Endodermal cell (in vitro differentiated cells): ENCODE measurements around the gene ZNF580. TPM values are rescaled to one million over a fixed set of nuclear protein-coding genes. Genes with fewer than 3 reads are reported as not detected.

Experiments used
- DNase-seq: peaks from one replicate; pipeline ENCODE4 v3.0.0-alpha.2; 2017
- H3K27ac ChIP-seq: 2 replicates; pipeline ENCODE4 v1.5.1; 2013; ENCODE audit warnings: mild to moderate bottlenecking, low read depth, low read length, moderate library complexity
- H3K27me3 ChIP-seq: 2 replicates; pipeline ENCODE4 v1.6.1; 2013; ENCODE audit warnings: mild to moderate bottlenecking, low read length, moderate library complexity; ENCODE audit not compliant: insufficient read depth, control insufficient read depth, poor library complexity, severe bottlenecking
- H3K36me3 ChIP-seq: 2 replicates; pipeline ENCODE4 v1.7.0; 2013; ENCODE audit warnings: mild to moderate bottlenecking, low read length, moderate library complexity; ENCODE audit not compliant: control insufficient read depth, insufficient read depth
- H3K4me1 ChIP-seq: one replicate; pipeline ENCODE4 v1.7.0; 2013; ENCODE audit warnings: low read length; ENCODE audit not compliant: control insufficient read depth, insufficient read depth
- H3K4me3 ChIP-seq: 2 replicates; pipeline ENCODE4 v1.5.1; 2013; ENCODE audit warnings: mild to moderate bottlenecking, low read length, moderate library complexity
- H3K9ac ChIP-seq: 2 replicates; pipeline ENCODE4 v1.6.1; 2013; ENCODE audit warnings: mild to moderate bottlenecking, low read length, moderate library complexity; ENCODE audit not compliant: poor library complexity, severe bottlenecking; ENCODE audit errors: extremely low read depth
- H3K9me3 ChIP-seq: 2 replicates; pipeline ENCODE4 v1.6.1; 2013; ENCODE audit warnings: mild to moderate bottlenecking, low read length, moderate library complexity; ENCODE audit not compliant: control insufficient read depth
- H3K27ac Mint-ChIP-seq: 2 replicates; pipeline ENCODE4 v1.8.0; 2020; ENCODE audit warnings: mixed read lengths
- H3K27me3 Mint-ChIP-seq: 2 replicates; pipeline ENCODE4 v1.8.0; 2021; ENCODE audit warnings: mild to moderate bottlenecking, mixed read lengths; ENCODE audit not compliant: insufficient read depth
- H3K36me3 Mint-ChIP-seq: 2 replicates; pipeline ENCODE4 v1.8.0; 2020; ENCODE audit warnings: low read depth, mixed read lengths
- H3K4me1 Mint-ChIP-seq: 2 replicates; pipeline ENCODE4 v1.8.0; 2020; ENCODE audit warnings: mixed read lengths
- H3K4me3 Mint-ChIP-seq: 2 replicates; pipeline ENCODE4 v1.8.0; 2020; ENCODE audit warnings: mild to moderate bottlenecking, moderate library complexity, mixed read lengths
- H3K9me3 Mint-ChIP-seq: 2 replicates; pipeline ENCODE4 v1.8.0; 2020; ENCODE audit warnings: mild to moderate bottlenecking, mixed read lengths
- CTCF ChIP-seq: fragments of 200-600 bp; sonication (generic); conservative IDR thresholded peaks from 2 replicates; pipeline ENCODE4 v1.5.0; 2021; ENCODE audit warnings: antibody characterized with exemption, mild to moderate bottlenecking
- WGBS, 2 experiments: methylation state at CpG; one replicate each; pipeline versions ENCODE4 v1.1.5 to v1.1.7; 2013; ENCODE audit warnings: missing lambda C conversion rate in 2 of 2, mixed read lengths in 1 of 2; ENCODE audit not compliant: insufficient coverage in 1 of 2, insufficient read length in 1 of 2; 5-methylcytosine and 5-hydroxymethylcytosine counted together
- total RNA-seq, 2 donors: library from RNA; stranded (reverse); fragmentation: NEBNext Ultra II Directional in 1 of 2; extraction: Animal tissue kit (Norgen Biotek cat#: 25700) in 1 of 2; gene quantifications; 2 replicates in 1 of 2; 3 replicates in 1 of 2; pipeline ENCODE4 v1.2.1, GENCODE V29; 2021

Gene ZNF580
- total RNA-seq, 2 donors from 2014 or later: 27.3 to 38.6 TPM

GRCh38 chr19:55679343-55680257 is 38.8 kb downstream of the ZNF580 start:
- no peak for TF ChIP-seq CTCF
- no peak overlapping the region for H3K4me3 ChIP-seq
- H3K27ac Mint-ChIP-seq: no peak overlapping the region
- peaks cover 29% of the 10 kb centered on the region for H3K4me1 Mint-ChIP-seq
- 94 to 96% methylated on average over 10 to 24 of the region's 24 CpGs for WGBS, 2 experiments
- no peak overlapping the region for H3K4me3 Mint-ChIP-seq
- H3K36me3 Mint-ChIP-seq: peaks cover 43% of the 10 kb centered on the region
- peaks cover 40% of the 10 kb centered on the region for H3K36me3 ChIP-seq
- no peaks in the 10 kb centered on the region for H3K27me3 ChIP-seq
- H3K9me3 Mint-ChIP-seq: no peaks in the 10 kb centered on the region
- DNase-seq: no peak
- H3K27me3 Mint-ChIP-seq: no peaks in the 10 kb centered on the region
- H3K9me3 ChIP-seq: no peaks in the 10 kb centered on the region
- no peak overlapping the region for H3K27ac ChIP-seq
- H3K4me1 ChIP-seq: peaks cover 15% of the 10 kb centered on the region
- no peak overlapping the region for H3K9ac ChIP-seq

- Histone ChIP-seq H3K27ac (no peak overlapping the region), H3K4me3 (no peak overlapping the region), H3K9ac (no peak overlapping the region), H3K4me1 (peaks cover 15% of the 10 kb centered on the region), H3K36me3 (peaks cover 47% of the 10 kb centered on the region), H3K9me3 (no peaks in the 10 kb centered on the region), H3K27me3 (no peaks in the 10 kb centered on the region)
- whole genome bisulfite sequencing, 2 experiments: 94% methylated on average over 15 to 20 of the region's 20 CpGs
- Mint-ChIP-seq H3K4me1 (peaks cover 31% of the 10 kb centered on the region), H3K27ac (no peak overlapping the region), H3K9me3 (no peaks in the 10 kb centered on the region), H3K4me3 (no peak overlapping the region), H3K27me3 (no peaks in the 10 kb centered on the region), H3K36me3 (peaks cover 50% of the 10 kb centered on the region)
- no peak for DNase-seq
- no peak for TF ChIP-seq CTCF
These were observed 39.7 kb downstream of the ZNF580 start for GRCh38 chr19:55680339-55681130.

GRCh38 chr19:55681131-55682092 is 40.6 kb downstream of the ZNF580 start:
- no peaks in the 10 kb centered on the region for H3K9me3 Mint-ChIP-seq
- Histone ChIP-seq H3K36me3 (peaks cover 55% of the 10 kb centered on the region), H3K27ac (no peak overlapping the region), H3K9me3 (no peaks in the 10 kb centered on the region), H3K9ac (no peak overlapping the region), H3K27me3 (no peaks in the 10 kb centered on the region), H3K4me1 (peaks cover 15% of the 10 kb centered on the region), H3K4me3 (no peak overlapping the region)
- WGBS, 2 experiments: 91 to 94% methylated on average over 5 to 9 of the region's 9 CpGs
- TF ChIP-seq CTCF: no peak
- H3K4me1 Mint-ChIP-seq: peaks cover 29% of the 10 kb centered on the region
- DNase-seq: no peak
- peaks cover 58% of the 10 kb centered on the region for H3K36me3 Mint-ChIP-seq
- no peak overlapping the region for H3K27ac Mint-ChIP-seq
- H3K4me3 Mint-ChIP-seq: no peak overlapping the region
- no peaks in the 10 kb centered on the region for H3K27me3 Mint-ChIP-seq
